GM12891 (cell line): Measurements from ENCODE around the gene PPFIA3.

Experiments
- DNase-seq: peaks from one replicate; pipeline ENCODE4 v3.0.0; 2011; ENCODE audit warnings: low spot score; ENCODE audit not compliant: insufficient read length
- FAIRE-seq: peaks from 2 replicates; lab custom pipeline; 2011; peaks lifted over from hg19 to GRCh38; lab: Jason Lieb, UNC
- PAX5 ChIP-seq: IDR thresholded peaks from 2 replicates; pipeline ENCODE4 v1.6.1; 2011; ENCODE audit warnings: low read length, moderate library complexity, mild to moderate bottlenecking; ENCODE audit not compliant: insufficient read depth, severe bottlenecking
- POLR2A ChIP-seq: IDR thresholded peaks from 2 replicates; pipeline ENCODE4 v1.6.1; 2011; ENCODE audit warnings: low read depth, low read length, control low read depth
- POLR2AphosphoS5 ChIP-seq: IDR thresholded peaks from 2 replicates; pipeline ENCODE4 v1.6.1; 2011; ENCODE audit warnings: low read depth, low read length, control low read depth
- POU2F2 ChIP-seq: IDR thresholded peaks from 2 replicates; pipeline ENCODE4 v1.6.1; 2011; ENCODE audit warnings: low read depth, mild to moderate bottlenecking, control low read depth, low read length, moderate library complexity
- SPI1 ChIP-seq: IDR thresholded peaks from 2 replicates; pipeline ENCODE4 v1.6.1; 2011; ENCODE audit warnings: low read depth, low read length, control low read depth
- TAF1 ChIP-seq: IDR thresholded peaks from 2 replicates; pipeline ENCODE4 v1.6.1; 2011; ENCODE audit warnings: low read depth, low read length, control low read depth

The PPFIA3 gene

DNA sequence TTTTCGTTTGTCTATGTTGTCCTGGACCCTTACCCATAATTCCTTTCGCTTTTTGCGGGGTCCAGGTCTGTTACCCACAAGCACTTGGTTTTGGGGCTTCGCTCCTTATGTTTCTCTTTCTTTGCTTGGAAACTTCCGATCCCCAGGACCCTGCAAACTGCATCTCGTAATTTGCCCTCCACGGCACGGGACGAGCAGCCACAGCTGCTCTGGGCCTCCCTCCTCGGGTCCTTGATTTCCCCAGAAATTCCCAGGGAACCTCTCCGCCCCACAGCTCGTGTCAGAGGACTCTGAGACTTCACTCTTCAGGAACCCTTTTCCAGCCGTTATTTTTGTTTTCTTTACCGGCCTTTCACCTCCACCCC is 33.5 kb upstream of the PPFIA3 start:
- no peak for DNase-seq
- FAIRE-seq: no peak
- TF ChIP-seq SPI1: no peak
- no peak for TF ChIP-seq POLR2A
- no peak for TF ChIP-seq PAX5
- TF ChIP-seq POLR2AphosphoS5: no peak
- TF ChIP-seq POU2F2: no peak
- no peak for TF ChIP-seq TAF1

- DNase-seq: no peak
- no peak for FAIRE-seq
These were observed 33.0 kb upstream of the PPFIA3 start for GRCh38 chr19:49086296-49086695.

DNA sequence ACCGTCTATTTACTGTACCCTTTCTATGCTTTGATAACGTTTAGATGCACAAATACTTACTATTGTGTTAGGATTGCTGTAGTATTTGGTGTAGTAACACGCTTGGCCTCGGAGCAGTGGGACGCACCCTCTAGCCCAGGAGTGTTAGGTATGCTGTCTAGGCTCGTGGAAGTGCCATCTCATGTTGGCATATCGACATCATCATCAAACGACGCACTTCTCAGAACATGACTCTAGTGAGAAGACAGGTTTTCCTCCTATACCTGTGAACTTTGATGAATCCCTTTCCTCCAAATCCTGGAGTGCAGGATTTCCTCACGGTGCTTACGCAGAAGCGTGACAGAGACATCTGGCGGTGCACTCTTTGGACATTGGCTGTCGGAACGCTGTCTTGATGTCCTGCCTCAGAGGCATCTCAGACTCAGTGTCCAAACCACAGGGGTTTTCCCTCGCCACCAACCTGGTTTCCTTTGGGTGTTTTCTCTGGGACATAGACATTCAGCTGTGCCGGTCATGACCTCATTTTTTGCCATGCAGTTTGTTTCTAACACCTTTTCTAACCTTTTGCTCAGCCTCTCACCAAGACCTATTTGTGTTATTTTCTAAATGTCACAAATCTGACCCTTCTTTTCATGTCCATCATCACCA is 27.8 kb upstream of the PPFIA3 start:
- no peak for TF ChIP-seq TAF1
- TF ChIP-seq POU2F2: no peak
- no peak for TF ChIP-seq POLR2AphosphoS5
- TF ChIP-seq POLR2A: no peak
- TF ChIP-seq PAX5: no peak
- no peak for TF ChIP-seq SPI1
- FAIRE-seq (peak; percentile 9), DNase-seq (no peak)

More at GRCh38 chr19:49086296-49086695, 33.0 kb upstream of the PPFIA3 start:
- TF ChIP-seq POLR2A: no peak
- no peak for TF ChIP-seq POU2F2
- TF ChIP-seq POLR2AphosphoS5: no peak
- no peak for TF ChIP-seq SPI1
- no peak for TF ChIP-seq TAF1
- no peak for TF ChIP-seq PAX5

- no peak for DNase-seq
- TF ChIP-seq TAF1 (no peak), POU2F2 (no peak), SPI1 (no peak), PAX5 (no peak), POLR2A (no peak), POLR2AphosphoS5 (no peak)
- FAIRE-seq: no peak
These were observed 26.7 kb upstream of the PPFIA3 start for GRCh38 chr19:49092686-49093085.

- FAIRE-seq (no peak), DNase-seq (no peak)
- TF ChIP-seq SPI1: no peak
- TF ChIP-seq PAX5: no peak
- no peak for TF ChIP-seq POLR2AphosphoS5
- TF ChIP-seq POLR2A: no peak
- no peak for TF ChIP-seq TAF1
- TF ChIP-seq POU2F2: no peak
These were observed 24.6 kb upstream of the PPFIA3 start for GRCh38 chr19:49094505-49095482.

DNA sequence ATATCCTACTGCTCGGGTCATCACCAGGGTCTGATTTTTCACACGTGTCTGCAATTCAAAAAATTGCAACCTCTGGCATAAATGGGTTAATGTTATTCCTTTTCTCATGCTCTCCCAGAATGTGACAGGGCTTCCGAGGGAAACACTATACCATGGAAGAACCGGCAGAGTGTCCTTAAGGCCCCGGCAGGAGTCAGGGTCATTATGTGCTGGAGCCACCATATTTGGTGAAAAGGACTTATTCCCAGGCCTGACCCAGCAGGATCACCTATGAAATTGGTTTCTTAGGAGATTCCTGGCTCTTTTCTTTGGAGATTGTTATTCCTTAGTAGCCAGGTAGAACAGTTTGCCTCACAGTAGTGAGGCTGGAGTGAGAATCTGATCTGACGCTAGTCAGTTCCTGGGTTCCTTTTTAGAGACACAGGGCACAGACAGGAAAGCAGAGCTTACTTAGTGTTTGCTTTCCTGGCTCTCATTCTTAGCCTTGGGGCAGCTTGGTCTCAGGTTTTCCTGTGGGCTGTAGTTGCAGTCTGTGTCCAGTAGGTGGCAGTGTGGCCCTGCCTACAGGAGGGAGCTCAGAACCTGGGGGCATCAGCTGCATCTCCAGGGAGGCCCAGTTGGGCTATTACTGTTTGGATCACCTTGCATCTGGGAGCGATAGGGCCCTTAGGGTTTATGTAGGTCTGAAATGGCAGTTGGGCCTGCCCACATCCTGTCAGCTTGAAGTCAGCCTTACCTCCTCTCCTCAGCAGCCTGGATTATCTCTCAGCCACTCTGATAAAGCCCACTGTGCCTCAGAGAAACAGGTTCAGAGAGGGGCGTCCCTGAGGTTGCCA is 21.7 kb upstream of the PPFIA3 start:
- FAIRE-seq (peak; percentile 85), DNase-seq (peak; percentile 72)
- TF ChIP-seq POLR2AphosphoS5 (peak; percentile 49; the same call in 1 of the 2 replicates), PAX5 (no peak), POLR2A (no peak)

DNA sequence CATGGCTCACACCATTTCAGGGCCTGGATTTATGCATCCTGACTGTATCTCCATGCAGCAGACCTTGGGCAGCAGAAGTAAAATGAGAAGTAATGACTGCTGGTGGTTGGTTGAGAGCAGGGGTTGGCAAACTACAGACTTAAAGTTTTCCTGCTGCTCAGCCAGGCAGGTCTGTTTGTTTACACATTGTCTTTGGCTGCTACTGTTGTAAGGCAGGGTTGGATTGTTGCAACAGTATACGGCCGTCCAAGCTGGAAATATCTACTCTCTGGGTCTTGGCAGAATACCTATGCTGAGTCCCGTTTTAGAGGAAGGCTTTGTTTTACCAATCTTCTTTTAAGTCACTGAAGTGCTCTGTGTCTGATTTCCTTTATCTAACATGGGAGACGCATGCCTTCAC is 20.5 kb upstream of the PPFIA3 start:
- DNase-seq (no peak), FAIRE-seq (peak; percentile 28)

DNA sequence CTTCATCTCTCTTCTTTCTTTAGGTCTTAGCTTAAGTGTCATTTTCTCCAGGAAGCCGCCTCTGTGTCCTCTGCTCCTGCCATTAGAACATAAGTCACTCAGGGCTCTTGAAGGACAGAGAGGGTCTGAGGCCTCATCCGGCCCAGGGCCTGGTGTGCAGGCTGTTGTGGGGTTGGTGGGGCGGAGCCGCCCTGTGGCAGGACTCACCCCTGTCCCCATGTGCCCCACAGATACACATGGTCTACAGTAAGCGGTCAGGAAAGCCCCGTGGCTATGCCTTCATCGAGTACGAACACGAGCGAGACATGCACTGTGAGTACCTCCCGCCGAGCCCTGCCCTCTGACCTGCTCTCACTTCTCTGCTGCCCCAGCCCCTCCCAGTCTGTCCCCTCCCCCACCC is 18.2 kb upstream of the PPFIA3 start:
- FAIRE-seq: no peak
- TF ChIP-seq POLR2AphosphoS5: no peak
- no peak for TF ChIP-seq PAX5
- TF ChIP-seq TAF1: no peak
- TF ChIP-seq SPI1: no peak
- no peak for TF ChIP-seq POLR2A
- no peak for TF ChIP-seq POU2F2

More for the DNA sequence above, 20.5 kb upstream of the PPFIA3 start:
- no peak for TF ChIP-seq TAF1
- no peak for TF ChIP-seq POU2F2
- TF ChIP-seq POLR2A: peak; percentile 47; the same call in 1 of the 2 replicates
- TF ChIP-seq SPI1: no peak
- 0 out of 2 replicates have a peak, but pooled peaks have one; percentile 21 for TF ChIP-seq POLR2AphosphoS5
- no peak for TF ChIP-seq PAX5

GRCh38 chr19:49102303-49102702 is 17.0 kb upstream of the PPFIA3 start:
- TF ChIP-seq POU2F2 (no peak), POLR2AphosphoS5 (no peak), POLR2A (no peak), SPI1 (no peak), TAF1 (no peak), PAX5 (no peak)

More for the DNA sequence above, 18.2 kb upstream of the PPFIA3 start:
- no peak for DNase-seq

More at GRCh38 chr19:49102303-49102702, 17.0 kb upstream of the PPFIA3 start:
- FAIRE-seq (no peak), DNase-seq (no peak)
